ENCODE measurements around the gene HAND1. TPM values are rescaled to one million over a fixed set of nuclear protein-coding genes. Genes with fewer than 3 reads are reported as not detected.

Gene HAND1
- total RNA-seq, 2 experiments from 2014 or later, result not detected

GRCh38 chr5:154501566-154501965 lies 23.5 kb upstream of the HAND1 start:
- ChIA-PET CTCF (interaction anchor here (1.8 kb wide), 1 partner anchor 19 kb away, joined by 5 read pairs; no protein-coding TSS in a partner anchor), POLR2A (no interaction called here)
- no peak for DNase-seq
- H3K9me3 Mint-ChIP-seq, result no peaks in the 10 kb centered on the region
- H3K4me1 Mint-ChIP-seq (ENCODE audit: low read depth), result no peaks in the 10 kb centered on the region
- no peak overlapping the region for H3K27ac Mint-ChIP-seq
- intact Hi-C loops (cut with micrococcal nuclease), result no loop called here
- no peak overlapping the region for H3K4me3 Mint-ChIP-seq
- no peaks in the 10 kb centered on the region for H3K36me3 Mint-ChIP-seq
- peaks cover 23% of the 10 kb centered on the region for H3K27me3 Mint-ChIP-seq

DNA sequence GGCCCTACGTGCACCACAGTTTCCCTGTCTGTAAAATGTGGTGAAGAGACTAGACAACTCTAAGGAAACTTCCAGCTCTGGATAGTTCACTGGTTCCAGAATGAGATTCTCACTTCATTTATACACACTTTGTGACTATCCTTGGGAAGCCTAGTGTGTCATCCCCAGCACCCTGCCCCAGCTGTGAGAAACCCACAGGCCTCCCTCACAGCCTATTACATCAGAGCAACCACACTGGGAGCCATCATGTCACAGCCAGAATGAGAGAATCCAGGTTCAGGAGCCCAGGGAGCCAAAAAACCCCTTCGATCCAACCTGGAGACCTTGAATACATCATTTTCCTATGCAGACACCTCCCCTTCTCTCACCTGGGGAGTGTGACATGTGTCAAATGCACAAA lies 21.0 kb upstream of the HAND1 start:
- no peak for DNase-seq
- ChIA-PET POLR2A (no interaction called here), CTCF (interaction anchor here (2.0 kb wide), 1 partner anchor 22 kb away, joined by 6 read pairs; no protein-coding TSS in a partner anchor)
- Mint-ChIP-seq H3K4me1 (ENCODE audit: low read depth) (no peaks in the 10 kb centered on the region), H3K4me3 (no peak overlapping the region), H3K27me3 (peaks cover 34% of the 10 kb centered on the region), H3K9me3 (no peaks in the 10 kb centered on the region), H3K36me3 (no peaks in the 10 kb centered on the region), H3K27ac (no peak overlapping the region)
- intact Hi-C loops (cut with micrococcal nuclease), result no loop called here

DNA sequence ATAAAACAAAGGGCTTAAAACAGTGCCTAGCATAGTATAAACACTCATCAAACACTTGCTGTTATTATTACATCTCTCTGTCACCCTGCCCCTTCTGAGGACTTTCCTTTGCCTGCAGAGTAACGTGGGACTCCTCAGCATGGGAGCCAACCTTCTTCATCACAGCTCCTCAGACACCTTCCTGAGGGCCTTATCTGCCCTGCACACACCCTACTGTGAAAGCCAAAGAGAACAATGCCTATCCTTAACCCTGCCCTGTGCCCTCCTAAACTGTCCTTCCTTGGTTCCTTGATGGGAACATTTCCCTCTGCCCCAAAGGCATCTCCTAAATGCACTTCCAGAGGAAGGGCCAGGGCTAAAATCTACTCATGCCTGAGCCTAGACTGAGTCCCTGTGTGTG lies 20.6 kb upstream of the HAND1 start:
- H3K4me1 Mint-ChIP-seq (ENCODE audit: low read depth), result no peaks in the 10 kb centered on the region
- H3K36me3 Mint-ChIP-seq, result no peaks in the 10 kb centered on the region
- H3K9me3 Mint-ChIP-seq, result no peaks in the 10 kb centered on the region
- H3K4me3 Mint-ChIP-seq, result no peak overlapping the region
- intact Hi-C loops (cut with micrococcal nuclease), result no loop called here
- DNase-seq, result no peak
- H3K27ac Mint-ChIP-seq, result no peak overlapping the region
- peaks cover 38% of the 10 kb centered on the region for H3K27me3 Mint-ChIP-seq
- ChIA-PET CTCF (interaction anchor here (2.0 kb wide), 1 partner anchor 22 kb away, joined by 6 read pairs; no protein-coding TSS in a partner anchor), POLR2A (no interaction called here)

DNA sequence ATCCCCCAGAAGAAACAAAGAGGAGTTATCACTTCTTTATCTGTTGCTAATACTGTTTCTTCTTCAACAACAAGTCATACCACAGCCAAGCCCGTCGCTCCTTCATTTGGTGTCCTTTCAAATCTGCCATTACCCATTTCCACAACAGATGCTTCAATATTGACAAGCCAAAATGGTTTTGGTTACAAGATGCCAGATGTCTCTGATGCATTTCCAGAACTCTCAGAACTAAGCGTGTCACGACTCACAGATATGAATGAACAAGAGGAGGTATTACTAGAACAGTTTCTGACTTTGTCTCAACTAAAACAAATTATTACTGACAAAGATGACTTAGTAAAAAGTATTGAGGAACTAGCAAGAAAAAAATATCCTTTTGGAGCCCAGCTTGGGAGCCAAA lies 16.0 kb upstream of the HAND1 start:
- H3K36me3 Mint-ChIP-seq, result no peaks in the 10 kb centered on the region
- CTCF ChIA-PET, result no interaction called here
- no peak for DNase-seq
- POLR2A ChIA-PET, result no interaction called here
- H3K9me3 Mint-ChIP-seq, result no peaks in the 10 kb centered on the region
- no peak overlapping the region for H3K4me3 Mint-ChIP-seq
- intact Hi-C loops (cut with micrococcal nuclease), result no loop called here
- H3K27me3 Mint-ChIP-seq, result peaks cover 52% of the 10 kb centered on the region
- no peak overlapping the region for H3K27ac Mint-ChIP-seq
- H3K4me1 Mint-ChIP-seq (ENCODE audit: low read depth), result no peaks in the 10 kb centered on the region

DNA sequence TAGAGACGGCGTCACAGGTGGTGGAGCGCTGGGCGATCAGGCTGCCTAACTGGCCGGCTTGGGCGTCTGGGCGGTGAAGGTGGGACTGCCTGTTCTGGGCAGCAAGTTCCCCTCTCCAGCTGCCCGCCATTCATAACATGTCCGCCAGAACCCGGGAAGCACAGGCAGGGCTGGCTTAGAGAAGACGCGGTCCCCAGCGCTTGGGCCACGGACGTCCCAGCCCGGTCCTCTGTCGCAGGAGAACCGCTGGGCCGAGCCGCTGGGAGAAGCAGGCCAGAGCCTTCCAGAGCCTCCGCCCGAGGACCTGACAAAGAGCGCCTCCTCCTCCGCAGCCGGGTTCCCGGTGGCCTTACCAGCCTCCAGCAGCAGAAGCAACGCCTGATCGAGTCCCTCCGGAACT lies 15.2 kb upstream of the HAND1 start:
- H3K27me3 Mint-ChIP-seq, result peaks cover 52% of the 10 kb centered on the region
- ChIA-PET POLR2A (no interaction called here), CTCF (no interaction called here)

GRCh38 chr5:154491941-154492340 lies 13.9 kb upstream of the HAND1 start:
- POLR2A ChIA-PET, result no interaction called here
- Mint-ChIP-seq H3K27me3 (peaks cover 52% of the 10 kb centered on the region), H3K36me3 (no peaks in the 10 kb centered on the region), H3K9me3 (no peaks in the 10 kb centered on the region), H3K27ac (no peak overlapping the region), H3K4me3 (no peak overlapping the region), H3K4me1 (ENCODE audit: low read depth) (peaks cover 8% of the 10 kb centered on the region)
- intact Hi-C loops (cut with micrococcal nuclease), result no loop called here
- CTCF ChIA-PET, result no interaction called here
- no peak for DNase-seq

More for the DNA sequence above, 15.2 kb upstream of the HAND1 start:
- no peaks in the 10 kb centered on the region for H3K36me3 Mint-ChIP-seq
- H3K4me3 Mint-ChIP-seq, result no peak overlapping the region
- intact Hi-C loops (cut with micrococcal nuclease), result no loop called here
- no peak for DNase-seq
- H3K9me3 Mint-ChIP-seq, result no peaks in the 10 kb centered on the region
- H3K27ac Mint-ChIP-seq, result no peak overlapping the region
- no peaks in the 10 kb centered on the region for H3K4me1 Mint-ChIP-seq (ENCODE audit: low read depth)

DNA sequence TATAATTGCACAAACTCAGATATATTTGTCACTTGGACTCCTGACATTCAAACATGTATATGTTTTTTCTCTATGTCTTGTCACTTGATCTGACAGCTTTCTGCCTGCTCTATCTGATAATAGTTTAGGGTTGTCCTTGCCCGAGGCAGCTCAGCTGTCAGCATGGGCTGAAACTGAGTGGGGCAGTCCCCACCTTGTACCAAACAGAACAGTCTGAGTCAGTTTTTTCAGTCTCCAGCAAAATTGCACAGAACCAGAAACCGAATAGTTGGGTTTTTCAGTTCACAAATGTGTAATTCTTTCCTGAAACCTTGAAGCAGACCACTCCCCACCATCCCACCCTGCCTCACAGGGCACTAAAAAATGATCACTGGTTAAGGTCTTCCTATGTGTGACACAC lies 9.5 kb upstream of the HAND1 start:
- peaks cover 67% of the 10 kb centered on the region for H3K27me3 Mint-ChIP-seq
- peak; percentile 74 for DNase-seq
- H3K27ac Mint-ChIP-seq, result no peak overlapping the region
- no peaks in the 10 kb centered on the region for H3K9me3 Mint-ChIP-seq
- H3K4me3 Mint-ChIP-seq, result no peak overlapping the region
- POLR2A ChIA-PET, result no interaction called here
- peaks cover 23% of the 10 kb centered on the region for H3K4me1 Mint-ChIP-seq (ENCODE audit: low read depth)
- CTCF ChIA-PET, result interaction anchor here (0.5 to 1.6 kb wide), 4 partner anchors 20 to 122 kb away, joined by 3 to 6 read pairs (median 3); no protein-coding TSS in a partner anchor
- peaks cover 2% of the 10 kb centered on the region for H3K36me3 Mint-ChIP-seq
- intact Hi-C loops (cut with micrococcal nuclease), result loop anchor here (1.0 kb wide), 1 partner anchor 28 kb away; no protein-coding TSS in a partner anchor

GRCh38 chr5:154486427-154486866 lies 8.4 kb upstream of the HAND1 start:
- POLR2A ChIA-PET, result no interaction called here
- intact Hi-C loops (cut with micrococcal nuclease), result no loop called here
- Mint-ChIP-seq H3K4me3 (no peak overlapping the region), H3K36me3 (peaks cover 2% of the 10 kb centered on the region), H3K4me1 (ENCODE audit: low read depth) (peaks cover 23% of the 10 kb centered on the region), H3K27me3 (peaks cover 71% of the 10 kb centered on the region), H3K27ac (no peak overlapping the region), H3K9me3 (no peaks in the 10 kb centered on the region)
- CTCF ChIA-PET, result interaction anchor here (0.6 to 2.7 kb wide), 5 partner anchors 10 to 123 kb away, joined by 3 to 10 read pairs (median 4); no protein-coding TSS in a partner anchor
- no peak for DNase-seq

- Mint-ChIP-seq H3K4me1 (ENCODE audit: low read depth) (peaks cover 23% of the 10 kb centered on the region), H3K4me3 (no peak overlapping the region), H3K27ac (no peak overlapping the region), H3K36me3 (peaks cover 2% of the 10 kb centered on the region), H3K9me3 (no peaks in the 10 kb centered on the region), H3K27me3 (peaks cover 74% of the 10 kb centered on the region)
- intact Hi-C loops (cut with micrococcal nuclease), result no loop called here
- ChIA-PET POLR2A (no interaction called here), CTCF (interaction anchor here (2.7 kb wide), 1 partner anchor 17 kb away, joined by 10 read pairs; no protein-coding TSS in a partner anchor)
- no peak for DNase-seq
Measured at GRCh38 chr5:154485850-154486426, 7.9 kb upstream of the HAND1 start.

GRCh38 chr5:154485096-154485491 lies 7.1 kb upstream of the HAND1 start:
- Mint-ChIP-seq H3K4me1 (ENCODE audit: low read depth) (peaks cover 23% of the 10 kb centered on the region), H3K9me3 (no peaks in the 10 kb centered on the region), H3K27ac (no peak overlapping the region), H3K27me3 (peaks cover 78% of the 10 kb centered on the region), H3K36me3 (peaks cover 2% of the 10 kb centered on the region), H3K4me3 (no peak overlapping the region)
- ChIA-PET POLR2A (no interaction called here), CTCF (interaction anchor here (0.7 to 2.7 kb wide), 2 partner anchors 17 to 87 kb away, joined by 3 to 10 read pairs; no protein-coding TSS in a partner anchor)
- no peak for DNase-seq
- intact Hi-C loops (cut with micrococcal nuclease), result no loop called here

GRCh38 chr5:154484393-154485095 lies 6.5 kb upstream of the HAND1 start:
- POLR2A ChIA-PET, result interaction anchor here (0.7 kb wide), 1 partner anchor 9 kb away, joined by 3 read pairs; no protein-coding TSS in a partner anchor
- no peak for DNase-seq
- CTCF ChIA-PET, result interaction anchor here (0.7 to 2.7 kb wide), 3 partner anchors 16 to 156 kb away, joined by 3 to 10 read pairs (median 4); no protein-coding TSS in a partner anchor
- Mint-ChIP-seq H3K4me3 (no peak overlapping the region), H3K36me3 (peaks cover 2% of the 10 kb centered on the region), H3K4me1 (ENCODE audit: low read depth) (peaks cover 25% of the 10 kb centered on the region), H3K9me3 (no peaks in the 10 kb centered on the region), H3K27me3 (peaks cover 77% of the 10 kb centered on the region), H3K27ac (no peak overlapping the region)
- intact Hi-C loops (cut with micrococcal nuclease), result no loop called here

DNA sequence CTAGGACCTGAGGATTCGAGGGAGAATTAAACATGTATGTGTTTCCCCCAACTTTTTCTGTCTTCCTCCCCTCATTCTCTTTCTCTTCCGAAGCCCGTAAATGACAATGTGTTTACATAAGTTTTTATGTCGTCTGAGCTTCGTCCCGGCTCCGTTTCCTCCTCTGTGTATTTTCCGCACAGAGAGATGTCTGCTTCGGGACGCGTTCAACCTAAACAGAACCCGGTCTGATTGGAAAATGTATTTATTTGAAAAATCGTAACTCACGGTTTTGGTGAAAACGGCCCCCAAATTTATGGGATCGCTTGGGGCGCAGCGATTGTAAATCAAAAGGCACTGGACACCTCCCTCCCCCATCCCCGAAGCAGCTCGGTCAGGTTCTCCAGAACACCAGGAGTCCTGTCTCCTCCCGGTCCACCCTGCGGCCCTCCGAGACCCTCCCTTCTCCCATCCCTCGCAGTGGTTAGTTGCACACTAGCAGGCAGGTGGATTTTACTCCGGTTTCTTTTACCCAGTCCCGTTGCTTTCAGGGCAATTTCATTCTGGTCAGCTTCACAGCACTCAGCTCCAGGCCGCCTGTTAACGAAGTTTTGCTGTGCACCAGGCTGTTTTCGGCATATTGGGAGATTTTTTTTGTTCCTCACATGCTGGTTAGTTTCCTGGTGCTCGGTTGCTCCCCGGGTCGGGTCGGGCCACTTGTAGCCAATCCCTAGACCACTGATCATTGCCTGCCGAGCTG lies 5.8 kb upstream of the HAND1 start:
- peaks cover 30% of the 10 kb centered on the region for H3K4me1 Mint-ChIP-seq (ENCODE audit: low read depth)
- H3K27me3 Mint-ChIP-seq, result peaks cover 80% of the 10 kb centered on the region
- H3K27ac Mint-ChIP-seq, result no peak overlapping the region
- intact Hi-C loops (cut with micrococcal nuclease), result loop anchor here (1.0 kb wide), 1 partner anchor 10 kb away; no protein-coding TSS in a partner anchor
- no peak for DNase-seq
- H3K4me3 Mint-ChIP-seq, result no peak overlapping the region
- H3K36me3 Mint-ChIP-seq, result peaks cover 2% of the 10 kb centered on the region
- CTCF ChIA-PET, result interaction anchor here (0.6 to 2.7 kb wide), 4 partner anchors 15 to 156 kb away, joined by 3 to 10 read pairs (median 4); no protein-coding TSS in a partner anchor
- POLR2A ChIA-PET, result interaction anchor here (0.7 kb wide), 1 partner anchor 9 kb away, joined by 3 read pairs; no protein-coding TSS in a partner anchor
- H3K9me3 Mint-ChIP-seq, result no peaks in the 10 kb centered on the region

Data from activated CD4-positive, alpha-beta memory T cell treated with anti-CD3 and anti-CD28 coated beads for 36 hours (primary cell).